Large intestine (tissue), 12 donors: ENCODE data around the gene APBA1. TPM values are rescaled to one million over a fixed set of nuclear protein-coding genes. Genes with fewer than 3 reads are reported as not detected.

Source experiments
- DNase-seq, 2 donors: peaks; one replicate each; pipeline versions ENCODE4 v3.0.0 to v3.0.0-alpha.2; 2013
- H3K27ac ChIP-seq: one replicate; pipeline ENCODE4 v1.5.1; 2013; ENCODE audit warnings: low read length
- H3K27me3 ChIP-seq: 2 replicates; pipeline ENCODE4 v1.6.1; 2013; ENCODE audit warnings: low read length; ENCODE audit not compliant: control insufficient read depth, insufficient read depth
- H3K36me3 ChIP-seq: 2 replicates; pipeline ENCODE4 v1.6.1; 2013; ENCODE audit warnings: low read length; ENCODE audit not compliant: control insufficient read depth, insufficient read depth
- H3K4me1 ChIP-seq: one replicate; pipeline ENCODE4 v1.6.1; 2013; ENCODE audit warnings: low read length; ENCODE audit not compliant: control insufficient read depth, insufficient read depth
- H3K4me3 ChIP-seq: one replicate; pipeline ENCODE4 v1.5.1; 2013; ENCODE audit warnings: low read length
- H3K9me3 ChIP-seq: one replicate; pipeline ENCODE4 v1.6.1; 2013; ENCODE audit warnings: mild to moderate bottlenecking, low read depth, low read length, moderate library complexity; ENCODE audit not compliant: control insufficient read depth
- WGBS: methylation state at CpG from one replicate; pipeline ENCODE4 v1.1.5; 2013; ENCODE audit warnings: low lambda C conversion rate; ENCODE audit not compliant: insufficient coverage; 5-methylcytosine and 5-hydroxymethylcytosine counted together
- long read RNA-seq, 11 donors: transcript quantifications; one replicate each; lab custom pipeline, GENCODE V29; 2026
- polyA plus RNA-seq: library from polyadenylated mRNA; unstranded; fragments of 120-200 nt; gene quantifications from one replicate; pipeline ENCODE4 v1.2.1, GENCODE V29; 2013

The APBA1 gene
- 7.4 TPM for polyA plus RNA-seq
- long read RNA-seq, donor 1, full-length matches to known transcripts: 1 of 8 reads
- long read RNA-seq, donor 1, partial matches to known transcripts: 7 of 8 reads
- long read RNA-seq, donor 1, other reads (novel, unspliced or antisense): 0 of 8 reads
- long read RNA-seq, donor 2, full-length matches to known transcripts: 1 of 21 reads
- long read RNA-seq, donor 2, partial matches to known transcripts: 20 of 21 reads
- long read RNA-seq, donor 2, other reads (novel, unspliced or antisense): 0 of 21 reads
- long read RNA-seq, donor 3: 0 reads
- long read RNA-seq, donor 4: 0 reads
- long read RNA-seq, donor 5, full-length matches to known transcripts: 2 of 17 reads
- long read RNA-seq, donor 5, partial matches to known transcripts: 15 of 17 reads
- long read RNA-seq, donor 5, other reads (novel, unspliced or antisense): 0 of 17 reads
- long read RNA-seq, donor 6, partial matches to known transcripts: 10 of 10 reads
- long read RNA-seq, donor 6, other reads (novel, unspliced or antisense): 0 of 10 reads
- long read RNA-seq, donor 7: 0 reads
- long read RNA-seq, donor 8, full-length matches to known transcripts: 1 of 1 reads
- long read RNA-seq, donor 8, partial matches to known transcripts: 0 of 1 reads
- long read RNA-seq, donor 8, other reads (novel, unspliced or antisense): 0 of 1 reads
- long read RNA-seq, donor 9: 0 reads
- long read RNA-seq, donor 10: 0 reads
- long read RNA-seq, donor 11, full-length matches to known transcripts: 1 of 1 reads
- long read RNA-seq, donor 11, partial matches to known transcripts: 0 of 1 reads
- long read RNA-seq, donor 11, other reads (novel, unspliced or antisense): 0 of 1 reads

- Histone ChIP-seq H3K4me3 (peak within 1 kb of the TSS; percentile 76), H3K4me1 (peaks cover 5% of the 10 kb centered on the region), H3K27me3 (peaks cover 24% of the 10 kb centered on the region), H3K27ac (peak within 1 kb of the TSS; percentile 75), H3K36me3 (no peaks in the 10 kb centered on the region), H3K9me3 (no peaks in the 10 kb centered on the region)
- no CpG with 5 or more reads among the region's 92 CpGs for WGBS
- DNase-seq: peak; percentile 54 to 76
These were observed at the start of gene APBA1 for GRCh38 chr9:69671879-69672595. TSS of gene APBA1 (minus strand) at chr9:69672371.

GRCh38 chr9:69719983-69720382 is 47.8 kb upstream of the APBA1 start:
- Histone ChIP-seq H3K4me1 (peaks cover 21% of the 10 kb centered on the region), H3K4me3 (no peak overlapping the region), H3K9me3 (no peaks in the 10 kb centered on the region), H3K36me3 (peaks cover 22% of the 10 kb centered on the region), H3K27ac (no peak overlapping the region), H3K27me3 (no peaks in the 10 kb centered on the region)
- peak; percentile 36 to 70 for DNase-seq
- 20% methylated on average over 1 of the region's 2 CpGs for WGBS

- peak in 1 of 2 donors; percentile 29 for DNase-seq
- H3K9me3 ChIP-seq: no peaks in the 10 kb centered on the region
- WGBS: 20% methylated on average over 1 of the region's 3 CpGs
- peaks cover 21% of the 10 kb centered on the region for H3K4me1 ChIP-seq
- no peak overlapping the region for H3K27ac ChIP-seq
- H3K36me3 ChIP-seq: peaks cover 21% of the 10 kb centered on the region
- no peak overlapping the region for H3K4me3 ChIP-seq
- no peaks in the 10 kb centered on the region for H3K27me3 ChIP-seq
These were observed 47.2 kb upstream of the APBA1 start for GRCh38 chr9:69719367-69719766.

- Histone ChIP-seq H3K4me3 (no peak overlapping the region), H3K9me3 (no peaks in the 10 kb centered on the region), H3K36me3 (peaks cover 16% of the 10 kb centered on the region), H3K4me1 (peaks cover 21% of the 10 kb centered on the region), H3K27me3 (no peaks in the 10 kb centered on the region), H3K27ac (no peak overlapping the region)
- peak in 1 of 2 donors; percentile 8 for DNase-seq
- 30% methylated on average over 1 of the region's 6 CpGs for WGBS
These were observed 46.0 kb upstream of the APBA1 start for GRCh38 chr9:69718218-69718617.

- Histone ChIP-seq H3K27me3 (no peaks in the 10 kb centered on the region), H3K4me1 (peaks cover 21% of the 10 kb centered on the region), H3K9me3 (no peaks in the 10 kb centered on the region), H3K4me3 (no peak overlapping the region), H3K36me3 (peaks cover 7% of the 10 kb centered on the region), H3K27ac (no peak overlapping the region)
- 29% methylated on average over 1 of the region's 1 CpG for WGBS
- peak in 1 of 2 donors; percentile 16 for DNase-seq
These were observed 43.7 kb upstream of the APBA1 start for GRCh38 chr9:69715825-69716224.

GRCh38 chr9:69715096-69715495 is 42.9 kb upstream of the APBA1 start:
- Histone ChIP-seq H3K4me1 (peaks cover 13% of the 10 kb centered on the region), H3K36me3 (peaks cover 7% of the 10 kb centered on the region), H3K4me3 (no peak overlapping the region), H3K27ac (no peak overlapping the region), H3K9me3 (no peaks in the 10 kb centered on the region), H3K27me3 (no peaks in the 10 kb centered on the region)
- 100% methylated on average over 1 of the region's 3 CpGs for whole genome bisulfite sequencing
- DNase-seq: no peak

- Histone ChIP-seq H3K36me3 (no peaks in the 10 kb centered on the region), H3K27ac (no peak overlapping the region), H3K4me1 (no peaks in the 10 kb centered on the region), H3K9me3 (peaks cover 18% of the 10 kb centered on the region), H3K27me3 (no peaks in the 10 kb centered on the region), H3K4me3 (no peak overlapping the region)
- no CpG with 5 or more reads among the region's 2 CpGs for WGBS
- no peak for DNase-seq
These were observed 25.3 kb upstream of the APBA1 start for GRCh38 chr9:69697475-69697874.

- Histone ChIP-seq H3K27me3 (no peaks in the 10 kb centered on the region), H3K4me1 (no peaks in the 10 kb centered on the region), H3K4me3 (no peak overlapping the region), H3K36me3 (no peaks in the 10 kb centered on the region), H3K27ac (no peak overlapping the region), H3K9me3 (peaks cover 18% of the 10 kb centered on the region)
- WGBS: 96% methylated on average over 2 of the region's 2 CpGs
- DNase-seq: no peak
These were observed 24.6 kb upstream of the APBA1 start for GRCh38 chr9:69696802-69697201.

- Histone ChIP-seq H3K27ac (peak overlapping the region; percentile 11), H3K27me3 (no peaks in the 10 kb centered on the region), H3K4me1 (peaks cover 5% of the 10 kb centered on the region), H3K9me3 (no peaks in the 10 kb centered on the region), H3K36me3 (no peaks in the 10 kb centered on the region), H3K4me3 (no peak overlapping the region)
- DNase-seq: peak in 1 of 2 donors; percentile 62
- WGBS: no CpG with 5 or more reads among the region's 2 CpGs
These were observed 17.9 kb upstream of the APBA1 start for GRCh38 chr9:69689991-69690538.

- Histone ChIP-seq H3K4me3 (no peak overlapping the region), H3K9me3 (no peaks in the 10 kb centered on the region), H3K27me3 (no peaks in the 10 kb centered on the region), H3K4me1 (no peaks in the 10 kb centered on the region), H3K27ac (no peak overlapping the region), H3K36me3 (no peaks in the 10 kb centered on the region)
- DNase-seq: no peak
- WGBS: no CpG with 5 or more reads among the region's 5 CpGs
These were observed 11.8 kb upstream of the APBA1 start for GRCh38 chr9:69683927-69684326.
